Activated B cell treated with CpG ODN at 0.5 μM for 24 hours (primary cell): ENCODE data around the gene COPG1. TPM values are rescaled to one million over a fixed set of nuclear protein-coding genes. Genes with fewer than 3 reads are reported as not detected.

ENCODE experiments used
- ATAC-seq: fragments of 200-7000 bp; cut with Tn5 transposase; one replicate; pipeline ENCODE4 v1.10.0; 2021; ENCODE audit warnings: low read depth, mild to moderate bottlenecking, moderate library complexity
- CTCF ChIA-PET: fragments of 350-600 bp; sonication (Branson Sonifier 250); formaldehyde crosslinking; loops from one replicate; lab custom pipeline; 2021; ENCODE audit warnings: antibody characterized with exemption; lab: Charles Lee
- POLR2A ChIA-PET: fragments of 350-600 bp; sonication (Branson Sonifier 250); formaldehyde crosslinking; loops from one replicate; lab custom pipeline; 2021; ENCODE audit warnings: antibody characterized with exemption; lab: Charles Lee
- DNase-seq: peaks from one replicate; pipeline ENCODE4 v3.0.0; 2022
- H3K27ac Mint-ChIP-seq: one replicate; pipeline ENCODE4 v1.8.0; 2020; ENCODE audit warnings: mixed read lengths
- H3K27me3 Mint-ChIP-seq: one replicate; pipeline ENCODE4 v1.8.0; 2021; ENCODE audit warnings: mixed read lengths
- H3K36me3 Mint-ChIP-seq: one replicate; pipeline ENCODE4 v1.8.0; 2021; ENCODE audit warnings: low read depth, mixed read lengths
- H3K4me1 Mint-ChIP-seq: one replicate; pipeline ENCODE4 v1.8.0; 2021; ENCODE audit warnings: mixed read lengths
- H3K4me3 Mint-ChIP-seq: one replicate; pipeline ENCODE4 v1.8.0; 2020; ENCODE audit warnings: mild to moderate bottlenecking, mixed read lengths
- H3K9me3 Mint-ChIP-seq: one replicate; pipeline ENCODE4 v1.8.0; 2020; ENCODE audit warnings: mixed read lengths
- CTCF ChIP-seq: fragments of 200-600 bp; IDR thresholded peaks from one replicate; pipeline ENCODE4 v1.8.0; 2022; ENCODE audit warnings: antibody characterized with exemption, mild to moderate bottlenecking
- intact Hi-C: fragments of 100-400 bp; cut with micrococcal nuclease; formaldehyde crosslinking; loops from one replicate; pipeline ENCODE4 v1.15.1; 2024
- total RNA-seq: library from RNA; stranded (reverse); gene quantifications from 2 replicates; pipeline ENCODE4 v1.2.3, GENCODE V29; 2022

The COPG1 gene
- total RNA-seq, 1 donor from 2014 or later = 101 TPM

DNA sequence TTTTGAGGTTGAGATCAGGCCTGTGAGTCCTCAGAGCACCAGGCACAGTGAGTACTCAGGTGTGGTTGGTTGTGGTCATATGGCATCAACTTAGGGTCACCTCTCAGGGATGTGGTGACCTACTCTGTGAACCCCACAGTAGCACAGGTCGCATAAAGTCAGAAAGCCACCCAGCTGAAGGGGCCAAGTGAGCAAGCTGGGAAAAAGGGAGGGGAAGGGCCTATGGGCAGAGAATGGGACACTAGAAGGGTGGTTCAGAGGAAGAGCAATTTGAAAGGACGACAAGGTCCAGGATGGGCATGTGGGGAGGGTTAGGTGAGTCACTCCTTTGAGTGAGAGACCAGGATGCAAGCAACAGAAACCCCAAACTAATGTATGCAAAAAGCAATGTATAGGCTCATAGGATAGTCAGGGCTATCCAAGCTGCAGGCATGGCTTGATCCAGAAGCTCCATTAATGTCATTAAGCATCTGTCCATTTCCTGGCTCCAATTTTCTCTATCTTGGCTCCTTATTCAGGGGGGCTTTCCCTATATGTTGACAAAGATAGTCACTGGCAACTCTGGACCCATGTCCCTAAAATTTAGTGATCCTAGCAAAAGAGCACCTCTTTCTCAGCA is 62.7 kb downstream of the COPG1 start:
- Mint-ChIP-seq H3K27me3 (no peaks in the 10 kb centered on the region), H3K27ac (no peak overlapping the region), H3K36me3 (peaks cover under 1% of the 10 kb centered on the region), H3K4me3 (no peak overlapping the region), H3K4me1 (peaks cover 21% of the 10 kb centered on the region), H3K9me3 (no peaks in the 10 kb centered on the region)
- CTCF ChIA-PET = interaction anchor here (0.7 kb wide), 1 partner anchor 12 kb away, joined by 3 read pairs; no protein-coding TSS in a partner anchor
- no peak for TF ChIP-seq CTCF
- POLR2A ChIA-PET = interaction anchor here (0.6 to 5.1 kb wide), 3 partner anchors 32 to 63 kb away, joined by 5 to 172 read pairs (median 11); partner anchors contain the start of genes COPG1 and HMCES
- intact Hi-C loops = no loop called here
- DNase-seq (no peak), ATAC-seq (no peak)

DNA sequence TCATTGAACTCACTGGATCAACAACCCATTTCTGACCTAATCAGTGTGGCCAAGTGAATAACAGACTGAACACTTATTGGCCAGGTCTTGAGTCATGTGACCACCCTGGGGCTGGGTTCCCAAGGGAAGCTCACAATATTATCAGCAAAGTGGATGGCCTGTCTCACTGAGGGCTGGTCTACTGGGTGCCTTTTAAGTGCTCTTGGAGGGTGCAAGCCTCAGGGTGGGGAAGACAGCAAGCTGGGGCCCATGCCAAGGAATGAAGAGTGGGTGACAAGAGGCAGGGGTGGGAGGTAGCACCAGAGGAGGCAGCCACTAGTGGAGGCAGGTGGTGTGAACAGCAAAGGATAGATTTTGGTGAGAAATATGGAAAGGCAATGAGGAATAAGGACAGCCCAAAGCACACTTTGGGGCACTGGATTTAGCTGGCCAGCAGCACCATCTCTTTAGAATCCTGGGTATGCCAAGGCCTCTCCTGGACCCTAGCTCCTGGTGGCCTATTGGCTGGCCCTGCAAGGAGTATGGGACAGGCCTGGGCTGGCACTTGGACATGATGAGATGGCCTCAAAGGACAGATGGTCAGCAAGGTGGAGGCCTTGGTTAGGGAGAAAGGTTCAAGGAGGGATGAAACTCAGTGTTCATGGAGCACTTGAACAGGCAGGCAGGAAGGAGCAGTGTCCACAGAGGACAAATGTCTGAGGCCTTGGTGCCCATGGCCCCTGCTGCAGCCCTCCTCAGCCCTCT is 63.4 kb downstream of the COPG1 start:
- Mint-ChIP-seq H3K36me3 (no peaks in the 10 kb centered on the region), H3K4me1 (peaks cover 21% of the 10 kb centered on the region), H3K9me3 (no peaks in the 10 kb centered on the region), H3K27me3 (peaks cover 4% of the 10 kb centered on the region), H3K4me3 (no peak overlapping the region), H3K27ac (no peak overlapping the region)
- ATAC-seq (no peak), DNase-seq (no peak)
- CTCF ChIA-PET = interaction anchor here (1.4 kb wide), 1 partner anchor 30 kb away, joined by 5 read pairs; no protein-coding TSS in a partner anchor
- intact Hi-C loops = no loop called here
- TF ChIP-seq CTCF = no peak
- POLR2A ChIA-PET = interaction anchor here (0.6 to 5.1 kb wide), 4 partner anchors 33 to 63 kb away, joined by 3 to 172 read pairs (median 8); partner anchors contain the start of genes COPG1 and HMCES

DNA sequence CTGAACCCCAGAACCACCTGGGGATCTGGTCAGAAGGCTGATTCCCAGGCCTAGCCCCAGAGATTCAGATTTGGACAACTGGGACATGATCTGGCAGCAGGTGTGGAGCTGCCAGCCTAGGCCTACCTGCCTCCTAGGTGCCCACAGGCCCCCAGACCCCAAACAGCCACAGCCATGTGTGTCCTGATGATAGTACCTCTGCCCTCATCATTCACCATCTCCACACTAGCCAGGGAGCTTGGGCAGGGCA is 63.9 kb downstream of the COPG1 start:
- Mint-ChIP-seq H3K9me3 (no peaks in the 10 kb centered on the region), H3K27ac (no peak overlapping the region), H3K27me3 (peaks cover 7% of the 10 kb centered on the region), H3K4me1 (peaks cover 21% of the 10 kb centered on the region), H3K4me3 (peak overlapping the region; percentile 80), H3K36me3 (no peaks in the 10 kb centered on the region)
- ChIA-PET POLR2A (interaction anchor here (1.1 to 5.1 kb wide), 3 partner anchors 33 to 64 kb away, joined by 3 to 172 read pairs (median 5); partner anchors contain the start of genes COPG1 and HMCES), CTCF (interaction anchor here (1.4 kb wide), 1 partner anchor 31 kb away, joined by 5 read pairs; no protein-coding TSS in a partner anchor)
- ATAC-seq = no peak
- DNase-seq = no peak
- no peak for TF ChIP-seq CTCF
- intact Hi-C loops = no loop called here

DNA sequence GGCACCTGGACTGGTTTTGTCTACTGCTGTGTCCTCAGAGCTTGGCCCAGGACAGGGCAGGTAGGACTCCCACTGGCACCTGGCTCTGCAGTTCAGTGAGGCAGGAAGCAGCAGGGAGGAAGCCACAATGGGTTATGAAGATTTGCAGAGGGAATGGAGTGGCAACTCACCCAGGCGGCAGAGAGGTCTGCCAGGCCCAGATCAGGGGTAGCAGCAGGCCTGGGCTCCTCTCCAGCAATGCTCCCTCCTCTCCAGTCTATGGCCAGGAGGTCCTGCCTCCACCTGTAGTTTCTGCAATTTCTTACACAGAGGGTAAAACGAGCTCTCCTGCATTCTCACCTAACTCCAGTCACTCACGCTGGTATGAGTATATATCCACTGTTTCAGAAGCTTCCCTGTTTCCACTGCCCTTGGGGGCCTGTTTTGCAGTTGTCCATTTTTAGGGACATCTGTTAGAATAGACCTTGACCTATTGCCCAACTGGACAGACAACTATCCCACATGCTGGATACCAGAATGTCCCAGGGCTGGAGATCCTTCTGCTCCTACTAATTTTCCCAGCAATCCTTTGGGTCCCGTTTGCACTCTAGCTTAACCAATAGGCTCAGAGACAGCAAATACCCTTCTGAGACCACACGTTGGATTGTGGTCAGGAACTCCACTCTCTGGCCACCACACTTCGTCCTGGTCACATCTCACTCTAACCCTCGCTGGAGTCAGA is 64.4 kb downstream of the COPG1 start:
- no peak for ATAC-seq
- Mint-ChIP-seq H3K27ac (no peak overlapping the region), H3K27me3 (peaks cover 12% of the 10 kb centered on the region), H3K4me1 (peaks cover 24% of the 10 kb centered on the region), H3K36me3 (no peaks in the 10 kb centered on the region), H3K4me3 (peak overlapping the region; percentile 80), H3K9me3 (no peaks in the 10 kb centered on the region)
- intact Hi-C loops = loop anchor here (2.0 kb wide), 2 partner anchors 131 to 193 kb away; partner anchors contain the start of genes CNBP and RAB43
- ChIA-PET POLR2A (interaction anchor here (1.1 to 5.1 kb wide), 3 partner anchors 34 to 64 kb away, joined by 3 to 172 read pairs (median 5); partner anchors contain the start of genes COPG1 and HMCES), CTCF (interaction anchor here (1.4 kb wide), 1 partner anchor 31 kb away, joined by 5 read pairs; no protein-coding TSS in a partner anchor)
- no peak for DNase-seq
- no peak for TF ChIP-seq CTCF
